ENCODE measurements around the gene UNK.

DNA sequence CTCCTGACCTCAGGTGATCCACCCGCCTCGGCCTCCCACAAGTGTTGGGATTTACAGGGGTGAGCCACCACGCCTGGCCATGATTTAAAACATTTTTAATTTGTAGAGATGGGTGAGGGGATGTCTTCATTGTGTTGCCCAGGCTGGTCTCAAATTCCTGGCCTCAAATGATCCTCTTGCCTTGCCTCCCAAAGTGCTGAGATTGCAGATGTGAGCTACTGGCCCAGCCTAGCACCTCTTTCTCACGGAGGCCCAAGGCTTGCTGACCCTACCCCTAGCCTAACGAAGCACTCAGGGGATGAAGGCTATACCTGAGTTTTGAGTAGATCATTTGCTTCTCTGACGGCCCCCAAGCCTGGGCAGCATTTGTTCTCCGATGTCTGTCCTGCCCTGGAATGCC is 26.6 kb downstream of the UNK start:
- TF ChIP-seq POLR2AphosphoS5 (IDR thresholded peaks at IDR 0.05): no peak
- TF ChIP-seq, protein P1, sequence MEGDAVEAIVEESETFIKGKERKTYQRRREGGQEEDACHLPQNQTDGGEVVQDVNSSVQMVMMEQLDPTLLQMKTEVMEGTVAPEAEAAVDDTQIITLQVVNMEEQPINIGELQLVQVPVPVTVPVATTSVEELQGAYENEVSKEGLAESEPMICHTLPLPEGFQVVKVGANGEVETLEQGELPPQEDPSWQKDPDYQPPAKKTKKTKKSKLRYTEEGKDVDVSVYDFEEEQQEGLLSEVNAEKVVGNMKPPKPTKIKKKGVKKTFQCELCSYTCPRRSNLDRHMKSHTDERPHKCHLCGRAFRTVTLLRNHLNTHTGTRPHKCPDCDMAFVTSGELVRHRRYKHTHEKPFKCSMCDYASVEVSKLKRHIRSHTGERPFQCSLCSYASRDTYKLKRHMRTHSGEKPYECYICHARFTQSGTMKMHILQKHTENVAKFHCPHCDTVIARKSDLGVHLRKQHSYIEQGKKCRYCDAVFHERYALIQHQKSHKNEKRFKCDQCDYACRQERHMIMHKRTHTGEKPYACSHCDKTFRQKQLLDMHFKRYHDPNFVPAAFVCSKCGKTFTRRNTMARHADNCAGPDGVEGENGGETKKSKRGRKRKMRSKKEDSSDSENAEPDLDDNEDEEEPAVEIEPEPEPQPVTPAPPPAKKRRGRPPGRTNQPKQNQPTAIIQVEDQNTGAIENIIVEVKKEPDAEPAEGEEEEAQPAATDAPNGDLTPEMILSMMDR (IDR thresholded peaks at IDR 0.05): no peak
- no peak for TF ChIP-seq POLR2A (IDR thresholded peaks at IDR 0.05)
- TF ChIP-seq EP300 (IDR thresholded peaks at IDR 0.05): no peak
